ENCODE data around the gene GPATCH8. TPM values are rescaled to one million over a fixed set of nuclear protein-coding genes. Genes with fewer than 3 reads are reported as not detected.
A peak's percentile ranks its signal among the peaks of the same experiment; 100 is the strongest.

GPATCH8 gene
- total and polyA plus RNA-seq, 9 of the 15 experiments (the other 6 are each of a cell fraction or from before 2014, with no cell fraction given), result 10.6 to 29.6 (median 13.2) TPM

- Histone ChIP-seq H3K4me3 (peak overlapping the region; percentile 58), H3K9me3 (replicated peaks; ENCODE audit: control insufficient read depth, insufficient read depth, low read depth, low read length) (no peaks in the 10 kb centered on the region), H3K27me3 (ENCODE audit: control insufficient read depth in 2 of 2, insufficient read depth in 2 of 2, low read length in 2 of 2) (no peaks in the 10 kb centered on the region; a peak in 1 of 5 replicates), H3K4me2 (ENCODE audit: insufficient read depth, low read length) (peak overlapping the region; percentile 88), H2AFZ (ENCODE audit: low read depth, low read length) (peak overlapping the region; percentile 96), H3K4me1 (replicated peaks in 1 of 2; ENCODE audit: control insufficient read depth in 2 of 2, insufficient read depth in 2 of 2, low read length in 2 of 2) (peaks cover 33 to 44% of the 10 kb centered on the region in 2 experiments), H4K20me1 (replicated peaks; ENCODE audit: control insufficient read depth, insufficient read depth, low read length) (no peaks in the 10 kb centered on the region), H3K79me2 (ENCODE audit: control insufficient read depth, insufficient read depth, low read length) (peaks cover 7% of the 10 kb centered on the region; the same call in 2 of the 3 replicates), H3K9ac (ENCODE audit: insufficient read depth in 1 of 2, low read depth in 2 of 2, low read length in 2 of 2) (peak overlapping the region; percentile 79 to 95), H3K27ac (ENCODE audit: extremely low read depth, low read depth, low read length) (peak overlapping the region; percentile 83), H3K9me1 (ENCODE audit: control insufficient read depth, insufficient read depth, low read length) (no peaks in the 10 kb centered on the region), H3K36me3 (ENCODE audit: control insufficient read depth, insufficient read depth, low read length) (no peaks in the 10 kb centered on the region)
- DNase-seq (ENCODE audit: extremely low read depth in 1 of 4, low spot score in 3 of 4) (peak; percentile 93 to 99 (median 98)), ATAC-seq (peak; percentile 91), FAIRE-seq (peak; percentile 94)
- 14% methylated on average over 60 of the region's 68 CpGs for WGBS (ENCODE audit: insufficient coverage, low coverage, missing lambda C conversion rate)
- ChIA-PET POLR2A (interaction anchor here (0.6 to 1.8 kb wide), 13 partner anchors 9 to 286 kb away, joined by 3 to 7 read pairs (median 3); partner anchors contain the start of gene GPATCH8), CTCF (ENCODE audit: low intra/inter-chr PET ratio) (interaction anchor here (1.1 kb wide), 1 partner anchor 117 kb away, joined by 3 read pairs; no protein-coding TSS in a partner anchor)
- intact Hi-C loops (cut with micrococcal nuclease), result loop anchor here (5.0 kb wide), 1 partner anchor 117 kb away; the partner anchor contains the start of gene GPATCH8
- BruUV-seq (replicated peaks), result TSS peak; percentile 84
- in situ Hi-C loops (cut with MboI), result no loop called here
- TF ChIP-seq CBX1 (IDR thresholded peaks at IDR 0.05; ENCODE audit: low read depth) (no peak), SETDB1 (IDR thresholded peaks at IDR 0.05; ENCODE audit: low read length) (no peak), HMGN3 (IDR thresholded peaks at IDR 0.05; ENCODE audit: borderline replicate concordance, extremely low read depth, insufficient read length, low read depth, low read length) (peak; percentile 53), BCOR (IDR thresholded peaks at IDR 0.05) (no peak), HDAC2 (IDR thresholded peaks at IDR 0.05) (0 out of 2 replicates have a peak, but pooled peaks have one; percentile 47), MTA2 (IDR thresholded peaks at IDR 0.05; ENCODE audit: low read depth) (no peak), ZEB2 (IDR thresholded peaks at IDR 0.05) (no peak), USF1 (CRISPR knock-in tag; IDR thresholded peaks at IDR 0.05) (no peak), HMGXB4 (CRISPR knock-in tag; IDR thresholded peaks at IDR 0.05) (no peak; the same call in 1 of the 2 replicates), NR3C1 (CRISPR knock-in tag; IDR thresholded peaks at IDR 0.05) (peak; percentile 52; the same call in 1 of the 2 replicates), KLF13 (tag; IDR thresholded peaks at IDR 0.05; ENCODE audit: borderline replicate concordance, low read depth) (no peak), FOXK2 (conservative IDR thresholded peaks at IDR 0.05 in 1 of 2, IDR thresholded peaks at IDR 0.05 in 1 of 2; ENCODE audit: low read depth in 2 of 2) (no peak), MEF2A (IDR thresholded peaks at IDR 0.05; ENCODE audit: control insufficient read depth, low read depth, low read length) (no peak)
- TF ChIP-seq, protein P1, sequence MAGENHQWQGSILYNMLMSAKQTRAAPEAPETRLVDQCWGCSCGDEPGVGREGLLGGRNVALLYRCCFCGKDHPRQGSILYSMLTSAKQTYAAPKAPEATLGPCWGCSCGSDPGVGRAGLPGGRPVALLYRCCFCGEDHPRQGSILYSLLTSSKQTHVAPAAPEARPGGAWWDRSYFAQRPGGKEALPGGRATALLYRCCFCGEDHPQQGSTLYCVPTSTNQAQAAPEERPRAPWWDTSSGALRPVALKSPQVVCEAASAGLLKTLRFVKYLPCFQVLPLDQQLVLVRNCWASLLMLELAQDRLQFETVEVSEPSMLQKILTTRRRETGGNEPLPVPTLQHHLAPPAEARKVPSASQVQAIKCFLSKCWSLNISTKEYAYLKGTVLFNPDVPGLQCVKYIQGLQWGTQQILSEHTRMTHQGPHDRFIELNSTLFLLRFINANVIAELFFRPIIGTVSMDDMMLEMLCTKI (IDR thresholded peaks at IDR 0.05; ENCODE audit: partially characterized antibody), result no peak
- TF ChIP-seq, protein P2, sequence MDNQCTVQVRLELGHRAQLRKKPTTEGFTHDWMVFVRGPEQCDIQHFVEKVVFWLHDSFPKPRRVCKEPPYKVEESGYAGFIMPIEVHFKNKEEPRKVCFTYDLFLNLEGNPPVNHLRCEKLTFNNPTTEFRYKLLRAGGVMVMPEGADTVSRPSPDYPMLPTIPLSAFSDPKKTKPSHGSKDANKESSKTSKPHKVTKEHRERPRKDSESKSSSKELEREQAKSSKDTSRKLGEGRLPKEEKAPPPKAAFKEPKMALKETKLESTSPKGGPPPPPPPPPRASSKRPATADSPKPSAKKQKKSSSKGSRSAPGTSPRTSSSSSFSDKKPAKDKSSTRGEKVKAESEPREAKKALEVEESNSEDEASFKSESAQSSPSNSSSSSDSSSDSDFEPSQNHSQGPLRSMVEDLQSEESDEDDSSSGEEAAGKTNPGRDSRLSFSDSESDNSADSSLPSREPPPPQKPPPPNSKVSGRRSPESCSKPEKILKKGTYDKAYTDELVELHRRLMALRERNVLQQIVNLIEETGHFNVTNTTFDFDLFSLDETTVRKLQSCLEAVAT (IDR thresholded peaks at IDR 0.05), result no peak
Observed at GRCh38 chr17:44385287-44386181, 117.7 kb downstream of the GPATCH8 start.

All from K562 (cell line).